NCI-H510A (cell line): ENCODE measurements around the gene PRKAG2.
A peak's percentile ranks its signal among the peaks of the same experiment; 100 is the strongest.
"Not testable (repeated sequence)": the region's sequence is repeated elsewhere in the genome, so short reads cannot be mapped to it uniquely, and the experiment has no call there.

Experiments used
- DNase-seq: peaks from one replicate; lab custom pipeline; 2025; lab: John Stamatoyannopoulos, UW

The PRKAG2 gene

GRCh38 chr7:151785681-151785965, 91.3 kb downstream of the PRKAG2 start:
- DNase-seq = no peak

GRCh38 chr7:151784853-151785680, 91.8 kb downstream of the PRKAG2 start:
- no peak for DNase-seq

- DNase-seq = no peak
These were observed 92.8 kb downstream of the PRKAG2 start for GRCh38 chr7:151783958-151784575.

GRCh38 chr7:151782598-151783448, 94.1 kb downstream of the PRKAG2 start:
- DNase-seq = peak; percentile 39

DNA sequence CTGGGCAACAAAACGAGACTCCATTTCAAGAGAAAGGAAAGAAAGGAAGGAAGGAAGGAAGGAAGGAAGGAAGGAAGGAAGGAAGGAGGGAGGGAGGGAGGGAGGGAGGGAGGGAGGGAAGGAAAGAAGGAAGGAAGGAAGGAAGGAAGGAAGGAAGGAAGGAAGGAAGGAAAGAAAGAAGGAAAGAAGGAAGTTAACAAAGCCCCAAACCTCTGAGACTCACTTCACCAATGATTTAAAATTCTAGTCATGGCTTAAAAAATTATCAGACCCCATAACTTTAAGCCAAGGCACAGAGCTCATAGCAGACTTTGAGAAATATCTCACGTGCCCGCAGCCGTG, 94.7 kb downstream of the PRKAG2 start:
- DNase-seq = not testable (repeated sequence)

GRCh38 chr7:151781161-151781845, 95.6 kb downstream of the PRKAG2 start:
- DNase-seq = no peak

- DNase-seq = peak; percentile 9
These were observed 96.3 kb downstream of the PRKAG2 start for GRCh38 chr7:151780631-151781030.

DNA sequence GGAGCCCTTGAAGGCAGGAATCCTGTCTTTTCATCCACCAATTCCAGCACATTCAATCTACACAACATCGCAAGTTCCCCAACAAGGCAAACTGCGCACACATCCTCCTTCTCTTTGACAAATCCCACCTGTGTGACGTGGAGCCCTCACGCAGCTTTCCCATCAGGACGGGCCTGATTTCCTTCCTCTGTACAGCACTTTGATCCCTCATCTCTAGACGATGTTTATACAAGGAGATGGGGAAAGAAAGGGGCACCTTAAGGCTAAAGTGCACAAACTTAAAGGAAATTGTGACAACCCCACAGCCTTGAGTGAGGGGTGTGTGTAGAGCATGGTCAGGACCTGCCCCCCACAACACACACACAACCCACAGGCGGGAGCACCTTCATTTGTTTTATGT, 97.2 kb downstream of the PRKAG2 start:
- no peak for DNase-seq

GRCh38 chr7:151779255-151779654, 97.7 kb downstream of the PRKAG2 start:
- no peak for DNase-seq

GRCh38 chr7:151777908-151778670, 98.8 kb downstream of the PRKAG2 start:
- no peak for DNase-seq

- no peak for DNase-seq
These were observed 99.4 kb downstream of the PRKAG2 start for GRCh38 chr7:151777495-151777880.

DNA sequence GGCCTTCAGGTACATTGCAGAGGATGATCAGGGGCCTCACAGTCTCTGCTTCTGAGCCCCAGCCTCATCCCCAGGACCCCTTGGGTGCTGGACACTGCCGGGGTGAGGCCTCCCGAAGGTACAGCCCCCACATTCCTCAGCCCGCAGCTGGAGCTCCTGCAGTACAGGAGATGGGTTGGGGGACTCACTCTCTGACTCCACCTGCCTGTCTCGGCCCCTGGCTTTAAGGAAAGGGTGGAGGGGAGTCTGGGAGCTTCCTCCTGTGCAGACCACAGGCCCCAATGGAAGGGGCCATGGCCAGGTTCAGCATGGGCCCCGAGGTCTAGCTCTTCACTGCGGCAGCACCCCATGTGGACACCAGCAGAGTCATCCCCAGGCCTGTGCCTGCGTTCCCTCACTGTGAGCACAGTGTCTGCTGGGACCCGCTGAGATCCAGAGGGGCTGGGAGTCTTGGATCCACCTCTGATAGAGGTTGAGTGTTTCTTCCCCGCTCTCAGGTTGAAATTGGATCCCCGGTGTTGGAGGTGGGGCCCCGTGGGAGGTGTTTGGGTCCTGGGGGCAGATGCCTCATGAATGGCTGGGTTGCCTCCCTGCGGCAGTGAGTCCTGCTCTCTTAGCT, 99.9 kb downstream of the PRKAG2 start:
- no peak for DNase-seq

DNA sequence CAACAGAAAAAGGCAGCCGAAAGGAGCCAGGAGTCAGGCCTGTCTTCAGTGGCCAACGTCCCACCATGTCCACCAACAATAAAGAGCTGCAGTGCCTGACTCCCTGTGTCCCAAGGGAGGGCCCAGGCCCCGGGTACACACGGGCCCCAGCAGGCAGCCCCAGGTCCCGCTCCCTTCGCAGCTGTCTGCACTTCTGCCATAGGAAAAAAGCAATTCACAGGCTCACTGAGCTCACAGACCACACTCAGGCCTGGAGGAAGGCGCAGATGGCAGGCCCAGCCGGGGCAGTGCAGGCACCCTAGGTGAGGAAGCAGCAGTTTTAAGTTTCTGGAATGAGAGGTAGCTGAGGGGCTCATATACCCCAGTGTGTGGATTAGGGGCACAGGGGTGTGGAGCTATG, 100.5 kb downstream of the PRKAG2 start:
- DNase-seq = no peak

GRCh38 chr7:151775547-151776443, 101.1 kb downstream of the PRKAG2 start:
- DNase-seq = no peak

GRCh38 chr7:151774951-151775350, 102.0 kb downstream of the PRKAG2 start:
- DNase-seq = no peak

DNA sequence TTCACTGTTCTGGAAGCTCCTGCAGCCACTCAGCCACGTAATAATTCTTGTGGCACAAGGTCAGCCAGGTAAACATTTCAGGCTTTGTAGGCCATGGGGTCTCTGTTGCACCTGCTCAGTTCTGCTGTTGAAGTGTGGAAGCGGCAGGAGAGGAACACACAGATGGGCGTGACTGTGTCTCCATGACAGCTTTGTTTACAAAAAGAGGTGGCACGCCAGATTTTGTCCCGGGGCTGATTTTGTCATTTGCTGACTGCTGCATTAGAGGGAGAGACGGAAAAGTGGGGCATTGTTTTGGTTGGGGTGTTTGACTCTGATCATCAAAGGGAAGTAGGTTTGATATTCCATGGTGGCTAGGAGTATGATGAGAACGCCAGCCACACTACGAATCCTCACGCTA, 103.1 kb downstream of the PRKAG2 start:
- DNase-seq = peak; percentile 6

GRCh38 chr7:151770232-151770631, 106.7 kb downstream of the PRKAG2 start:
- DNase-seq = no peak

- no peak for DNase-seq
These were observed 107.6 kb downstream of the PRKAG2 start for GRCh38 chr7:151769188-151769821.

- no peak for DNase-seq
These were observed 108.1 kb downstream of the PRKAG2 start for GRCh38 chr7:151768805-151769187.

DNA sequence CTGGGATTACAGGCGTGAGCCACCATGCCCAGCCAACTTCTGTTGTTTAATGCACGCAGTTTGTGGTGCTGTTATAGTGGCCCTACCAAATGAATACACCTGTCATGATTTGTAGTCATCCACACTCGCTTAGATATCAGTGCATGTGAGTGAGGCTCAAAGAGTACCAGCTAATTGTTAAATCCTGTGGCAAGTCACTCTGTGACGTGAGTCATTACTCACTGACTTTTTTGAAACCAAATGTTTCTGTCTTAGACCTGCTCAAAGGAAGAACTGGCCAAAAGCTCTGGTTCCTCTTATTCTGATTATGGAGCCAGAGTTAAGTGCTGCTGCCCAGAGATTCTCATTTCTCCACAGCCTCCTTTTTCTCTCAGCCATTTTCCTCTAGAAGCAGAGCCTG, 109.4 kb downstream of the PRKAG2 start:
- DNase-seq = no peak
